IPS DF 4.7 (cell line): ENCODE data around the gene TRIM25.
"Not testable (repeated sequence)": the region's sequence is repeated elsewhere in the genome, so short reads cannot be mapped to it uniquely, and the experiment has no call there.

Experiments used
- DNase-seq: peaks from one replicate; pipeline ENCODE4 v3.0.0-alpha.2; 2013; ENCODE audit warnings: low spot score; ENCODE audit errors: extremely low read depth

The TRIM25 gene, protein sequence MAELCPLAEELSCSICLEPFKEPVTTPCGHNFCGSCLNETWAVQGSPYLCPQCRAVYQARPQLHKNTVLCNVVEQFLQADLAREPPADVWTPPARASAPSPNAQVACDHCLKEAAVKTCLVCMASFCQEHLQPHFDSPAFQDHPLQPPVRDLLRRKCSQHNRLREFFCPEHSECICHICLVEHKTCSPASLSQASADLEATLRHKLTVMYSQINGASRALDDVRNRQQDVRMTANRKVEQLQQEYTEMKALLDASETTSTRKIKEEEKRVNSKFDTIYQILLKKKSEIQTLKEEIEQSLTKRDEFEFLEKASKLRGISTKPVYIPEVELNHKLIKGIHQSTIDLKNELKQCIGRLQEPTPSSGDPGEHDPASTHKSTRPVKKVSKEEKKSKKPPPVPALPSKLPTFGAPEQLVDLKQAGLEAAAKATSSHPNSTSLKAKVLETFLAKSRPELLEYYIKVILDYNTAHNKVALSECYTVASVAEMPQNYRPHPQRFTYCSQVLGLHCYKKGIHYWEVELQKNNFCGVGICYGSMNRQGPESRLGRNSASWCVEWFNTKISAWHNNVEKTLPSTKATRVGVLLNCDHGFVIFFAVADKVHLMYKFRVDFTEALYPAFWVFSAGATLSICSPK

GRCh38 chr17:56913867-56914580 is at the start of gene TRIM25:
TRIM25 (minus strand) TSS chr17:56914049; CDS start chr17:56913988, 61 bp downstream.
- no peak for DNase-seq

- DNase-seq: no peak
These were observed 47.0 kb upstream of the TRIM25 start, which contains the start of gene COIL for GRCh38 chr17:56960596-56961538. COIL (minus strand) TSS chr17:56961050; CDS start chr17:56961019, 31 bp downstream.

- no peak for DNase-seq
These were observed 43.1 kb upstream of the TRIM25 start for GRCh38 chr17:56956992-56957391.

- DNase-seq: no peak
These were observed 35.7 kb upstream of the TRIM25 start for GRCh38 chr17:56949595-56949994.

- DNase-seq: no peak
These were observed 34.6 kb upstream of the TRIM25 start for GRCh38 chr17:56948491-56948890.

GRCh38 chr17:56947741-56948140 is 33.9 kb upstream of the TRIM25 start:
- DNase-seq: no peak

- no peak for DNase-seq
These were observed 32.2 kb upstream of the TRIM25 start for GRCh38 chr17:56945938-56946505.

DNA sequence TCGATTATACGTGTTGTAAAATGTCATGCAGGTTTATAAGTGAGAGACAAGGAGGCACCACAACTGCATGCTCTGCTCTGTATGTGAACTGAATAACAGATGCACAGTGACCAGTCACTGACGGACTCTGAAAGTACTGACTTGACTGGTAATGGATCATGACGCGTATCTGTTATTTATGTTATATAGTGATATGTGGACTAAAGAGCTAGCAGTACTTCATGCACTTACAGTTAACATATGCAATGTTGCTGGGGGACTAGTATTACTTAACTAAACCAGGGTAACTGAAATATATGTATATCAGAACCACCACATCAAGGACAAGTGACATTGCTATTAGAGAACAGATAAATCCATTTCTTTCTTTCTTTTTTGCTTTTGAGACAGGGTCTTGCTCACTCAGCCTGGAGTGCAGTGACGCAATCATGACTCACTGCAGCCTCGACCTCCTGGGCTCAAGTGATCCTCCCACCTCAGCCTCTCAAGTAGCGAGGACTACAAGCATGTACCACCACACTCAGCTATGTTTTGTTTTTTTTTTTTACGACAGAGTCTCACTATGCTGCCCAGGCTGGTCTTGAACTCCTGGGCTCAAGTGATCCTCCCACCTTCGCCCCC is 29.8 kb upstream of the TRIM25 start:
- DNase-seq: no peak

DNA sequence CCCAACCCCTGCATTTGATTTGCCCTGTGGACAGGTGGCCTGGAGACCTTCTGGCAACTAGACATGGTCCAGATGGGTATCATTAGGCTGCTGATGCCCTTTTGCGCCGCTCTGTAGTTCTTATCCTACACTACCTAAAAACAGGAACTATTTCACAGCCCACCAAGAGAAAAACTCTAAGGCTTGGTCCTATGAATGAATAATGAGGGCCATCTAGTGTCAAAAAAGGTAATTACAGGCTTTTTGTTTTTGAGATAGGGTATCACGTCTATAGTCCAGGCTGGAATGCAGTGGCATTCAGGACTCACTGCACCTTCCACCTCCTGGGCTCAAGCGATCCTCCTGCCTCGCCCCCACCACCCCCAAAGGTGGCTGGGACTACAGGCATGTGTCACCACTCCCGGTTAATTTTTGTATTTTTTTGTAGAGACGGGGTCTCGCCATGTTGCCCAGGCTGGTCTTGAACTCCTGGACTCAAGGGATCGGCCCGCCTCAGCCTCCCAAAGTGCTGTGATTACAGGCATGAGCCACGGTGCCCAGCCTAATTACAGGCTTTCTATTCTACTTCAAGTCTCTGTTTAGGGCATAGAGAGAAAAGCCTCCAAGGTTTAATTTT is 26.1 kb upstream of the TRIM25 start:
- no peak for DNase-seq

DNA sequence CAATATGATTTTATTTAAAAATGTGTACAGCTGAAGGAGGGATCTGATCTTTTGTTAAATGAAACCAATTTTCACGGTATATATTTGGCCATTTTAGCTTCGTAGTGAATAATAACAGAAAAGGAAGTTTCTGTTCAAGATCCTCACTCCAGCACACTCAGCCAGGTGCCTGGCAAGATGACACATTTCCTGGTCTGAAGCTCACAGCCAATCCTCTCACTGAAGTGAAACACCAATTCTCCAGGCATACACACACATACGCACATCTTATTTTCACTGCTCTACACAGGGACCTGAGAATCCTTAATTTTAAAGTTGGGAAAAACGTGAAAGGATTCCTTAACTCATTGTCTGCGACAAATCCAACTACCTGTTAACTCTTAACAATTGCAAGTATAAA is 24.4 kb upstream of the TRIM25 start:
- DNase-seq: not testable (repeated sequence)

- no peak for DNase-seq
These were observed 23.8 kb upstream of the TRIM25 start for GRCh38 chr17:56937687-56938086.

GRCh38 chr17:56936697-56937322 is 23.0 kb upstream of the TRIM25 start:
- no peak for DNase-seq

GRCh38 chr17:56935461-56935860 is 21.6 kb upstream of the TRIM25 start:
- DNase-seq: no peak

GRCh38 chr17:56934280-56934679 is 20.4 kb upstream of the TRIM25 start:
- no peak for DNase-seq

DNA sequence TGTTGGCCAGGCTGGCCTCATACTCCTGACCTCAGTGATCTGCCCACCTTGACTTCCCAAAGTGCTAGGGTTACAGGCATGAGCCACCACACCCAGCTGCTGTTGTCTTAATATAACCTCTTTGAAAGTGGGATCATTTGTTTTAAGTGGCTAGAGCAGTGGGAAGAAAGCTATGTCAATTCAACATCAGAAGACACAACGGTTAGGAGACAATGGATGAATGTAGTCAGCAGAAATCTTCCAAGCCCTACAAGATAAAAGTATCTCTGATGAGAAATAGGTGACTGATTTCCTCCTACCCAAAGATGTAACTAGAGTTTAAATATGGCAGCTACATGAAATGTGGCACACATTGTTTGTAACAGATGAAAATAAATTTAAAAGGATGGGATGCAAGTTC is 20.0 kb upstream of the TRIM25 start:
- no peak for DNase-seq

DNA sequence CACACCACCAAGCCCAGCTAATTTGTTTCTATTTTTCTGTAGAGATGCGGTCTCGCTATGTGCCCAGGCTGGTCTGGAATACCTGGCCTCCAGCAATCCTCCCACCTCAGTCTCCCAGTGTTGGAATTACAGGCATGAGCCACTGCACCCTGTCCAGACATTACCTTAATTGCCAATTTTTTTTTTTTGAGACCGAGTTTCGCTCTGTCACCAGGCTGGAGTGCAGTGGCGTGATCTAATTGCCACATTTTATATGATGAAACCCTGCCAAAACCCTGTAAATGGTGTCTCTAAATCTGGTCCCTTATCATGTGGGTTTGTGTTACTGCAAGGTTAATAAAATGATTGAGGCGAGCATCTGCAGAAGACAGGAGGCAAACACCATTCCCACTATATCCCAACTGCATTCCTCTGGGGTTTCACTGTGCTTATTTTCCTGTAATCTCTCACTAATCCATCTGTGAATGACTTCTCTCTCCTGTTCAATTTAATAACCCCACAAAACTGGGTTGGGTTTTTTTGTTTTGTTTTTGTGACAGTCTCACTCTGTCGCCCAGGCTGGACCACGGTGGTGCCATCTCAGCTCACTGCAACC is 19.4 kb upstream of the TRIM25 start:
- no peak for DNase-seq

- DNase-seq: no peak
These were observed 17.0 kb upstream of the TRIM25 start for GRCh38 chr17:56930739-56931337.

DNA sequence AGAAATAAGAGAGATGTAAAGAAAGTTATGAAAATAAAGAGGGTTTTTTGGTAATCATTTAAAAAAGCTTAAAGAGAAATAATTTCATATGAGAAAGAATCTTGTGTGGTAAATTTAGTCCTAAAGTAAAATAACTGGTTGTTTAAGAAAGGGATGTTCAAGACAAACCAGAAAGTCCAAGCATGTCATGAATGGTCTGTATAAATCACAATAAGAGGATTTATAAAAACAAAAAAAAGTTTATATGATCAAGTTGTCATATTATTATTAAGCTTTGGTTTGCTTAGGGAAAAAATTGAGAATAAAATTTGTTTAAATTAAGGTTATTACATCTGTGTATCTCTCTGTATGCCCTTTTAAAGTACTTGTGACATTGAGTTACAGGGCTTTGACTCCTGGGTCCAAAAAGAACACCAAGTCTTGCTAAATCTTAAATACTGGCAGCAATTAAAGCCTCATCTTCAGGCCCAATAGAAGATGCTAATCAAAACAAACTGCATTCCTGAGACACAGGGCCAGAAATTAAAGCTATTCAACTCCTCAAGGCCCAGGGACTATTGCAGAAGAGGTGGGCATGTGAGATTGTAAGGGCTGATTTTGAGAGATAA is 15.6 kb upstream of the TRIM25 start:
- DNase-seq: no peak
